ENCODE results near the gene GPC6.

DNA sequence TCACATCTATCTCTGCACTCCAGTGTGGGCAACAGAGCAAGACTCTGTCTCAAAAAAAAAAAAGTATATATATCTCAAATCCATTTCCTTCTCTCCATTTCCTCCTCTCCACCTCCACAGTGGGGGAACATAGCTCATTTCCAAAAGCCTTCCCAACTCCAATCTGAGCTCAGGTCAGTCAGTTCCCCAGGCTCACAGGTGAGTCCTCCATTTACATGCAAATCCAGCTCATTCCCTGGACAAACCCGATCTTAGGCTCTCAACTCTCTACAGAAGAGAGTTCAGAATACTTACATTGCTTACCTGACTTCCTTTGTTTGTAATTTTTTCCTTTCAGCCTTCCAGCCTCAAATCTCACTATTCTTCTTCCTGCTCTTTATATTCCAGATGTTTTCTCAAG, 518.3 kb downstream of the GPC6 start:
- no peak for TF ChIP-seq CTCF (IDR thresholded peaks at IDR 0.05; ENCODE audit: low read length)
- TF ChIP-seq EZH2phosphoT487 (IDR thresholded peaks at IDR 0.05; ENCODE audit: low read length), result no peak
